GM13977 (cell line): ENCODE data around the gene TUBB8B.
"Not testable (repeated sequence)": the region's sequence is repeated elsewhere in the genome, so short reads cannot be mapped to it uniquely, and the experiment has no call there.

Source experiments
- DNase-seq: peaks from one replicate; pipeline ENCODE4 v3.0.0; 2012; ENCODE audit warnings: low spot score
- CTCF ChIP-seq: IDR thresholded peaks from 2 replicates; pipeline ENCODE4 v1.5.1; 2012; ENCODE audit warnings: mild to moderate bottlenecking, control low read depth; ENCODE audit not compliant: insufficient read depth; ENCODE audit errors: extremely low read depth, missing control alignments
- in situ Hi-C: fragments of 300-500 bp; cut with MboI; formaldehyde crosslinking; loops from one replicate; pipeline ENCODE4 v1.12.0; 2022; ENCODE audit warnings: low sequenced_read_pairs, low pct_unique_long_range_greater_than_20kb, mixed read lengths, inconsistent platforms; ENCODE audit not compliant: unreplicated experiment

TUBB8B gene

DNA sequence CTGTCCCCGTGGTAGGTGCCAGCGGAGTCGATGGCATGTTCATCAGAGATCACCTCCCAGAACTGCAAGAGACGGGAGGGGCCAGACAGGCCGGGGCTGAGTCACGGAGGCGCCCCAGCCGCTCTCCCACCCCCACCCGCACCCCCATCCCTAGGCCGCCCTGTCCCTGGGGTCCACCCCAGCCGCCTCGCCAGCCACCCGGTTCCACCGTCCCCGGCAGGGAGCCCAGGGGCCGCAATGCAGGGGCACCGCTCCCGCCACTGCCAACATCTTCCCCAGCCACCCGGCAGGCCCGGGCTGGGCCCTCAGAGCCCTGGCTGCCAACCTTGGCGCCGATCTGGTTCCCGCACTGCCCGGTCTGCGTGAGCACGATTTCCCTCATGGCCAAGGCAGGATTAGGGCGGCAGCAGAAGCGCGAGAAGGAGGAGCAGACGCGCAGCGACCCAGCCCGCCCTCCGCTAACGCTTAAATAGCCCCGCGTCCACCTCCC lies at the start of gene TUBB8B:
Gene TUBB8B, minus strand, starts transcription at position 440 of the 490 bp plus-strand sequence. Its CDS starts 58 bp downstream, at position 382.
- in situ Hi-C loops, DNase-seq: not testable (repeated sequence)

GRCh38 chr18:97252-97914 lies 48.0 kb upstream of the TUBB8B start:
- TF ChIP-seq CTCF: peak; percentile 67
- in situ Hi-C loops, DNase-seq: not testable (repeated sequence)

- in situ Hi-C loops: not testable (repeated sequence)
These were observed 47.3 kb upstream of the TUBB8B start for GRCh38 chr18:96767-97131.

GRCh38 chr18:96101-96766 lies 46.8 kb upstream of the TUBB8B start:
- DNase-seq, in situ Hi-C loops: not testable (repeated sequence)

More at GRCh38 chr18:96767-97131, 47.3 kb upstream of the TUBB8B start:
- DNase-seq: not testable (repeated sequence)

DNA sequence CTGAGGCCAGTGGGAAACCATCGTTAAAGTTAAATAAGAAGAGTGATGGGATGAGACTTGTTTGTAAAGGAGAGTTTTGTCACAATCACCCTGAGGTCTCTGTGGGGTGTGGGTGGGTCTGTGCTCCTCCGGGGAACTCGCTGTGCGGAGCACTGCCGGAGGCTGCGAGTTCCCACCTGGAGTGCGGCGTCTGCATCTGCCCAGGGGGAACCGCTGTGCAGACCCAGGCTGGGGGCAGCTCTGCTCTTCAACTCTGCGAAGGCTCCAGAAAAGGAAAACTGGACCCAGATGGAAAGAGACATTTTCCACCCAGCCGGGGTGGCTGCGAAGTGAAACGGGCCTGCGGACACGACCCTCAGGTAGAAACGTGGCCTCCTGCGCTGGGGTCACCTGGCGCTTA lies 46.2 kb upstream of the TUBB8B start:
- DNase-seq, in situ Hi-C loops: not testable (repeated sequence)

- DNase-seq: not testable (repeated sequence)
These were observed 44.5 kb upstream of the TUBB8B start for GRCh38 chr18:93897-94408.

GRCh38 chr18:91561-91960 lies 42.1 kb upstream of the TUBB8B start:
- DNase-seq, in situ Hi-C loops: not testable (repeated sequence)

More at GRCh38 chr18:93897-94408, 44.5 kb upstream of the TUBB8B start:
- in situ Hi-C loops: not testable (repeated sequence)

- in situ Hi-C loops, DNase-seq: not testable (repeated sequence)
These were observed 41.2 kb upstream of the TUBB8B start for GRCh38 chr18:90396-91193.

DNA sequence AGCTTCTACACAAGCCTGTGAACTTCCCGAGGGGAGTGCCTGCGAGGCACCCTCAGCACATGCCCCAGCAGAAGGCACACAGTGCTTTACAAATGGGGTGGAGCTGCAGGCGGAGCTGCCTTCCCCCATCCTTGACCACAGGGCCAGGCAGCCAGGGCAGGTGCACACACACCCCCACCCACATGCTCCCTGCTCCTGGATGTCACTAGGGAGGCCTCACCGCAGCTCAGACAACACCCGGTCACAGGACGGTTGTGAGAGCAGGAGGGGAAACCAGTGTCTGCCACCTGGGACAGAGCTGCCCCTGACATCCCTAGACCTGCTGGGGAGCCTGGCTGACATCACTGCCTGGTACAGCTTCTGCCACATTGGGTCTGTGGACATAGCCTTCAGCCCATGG lies 39.7 kb upstream of the TUBB8B start:
- DNase-seq, in situ Hi-C loops: not testable (repeated sequence)

GRCh38 chr18:84801-85200 lies 35.4 kb upstream of the TUBB8B start:
- in situ Hi-C loops, DNase-seq: not testable (repeated sequence)

- in situ Hi-C loops, DNase-seq: not testable (repeated sequence)
These were observed 33.3 kb upstream of the TUBB8B start for GRCh38 chr18:82626-83209.

DNA sequence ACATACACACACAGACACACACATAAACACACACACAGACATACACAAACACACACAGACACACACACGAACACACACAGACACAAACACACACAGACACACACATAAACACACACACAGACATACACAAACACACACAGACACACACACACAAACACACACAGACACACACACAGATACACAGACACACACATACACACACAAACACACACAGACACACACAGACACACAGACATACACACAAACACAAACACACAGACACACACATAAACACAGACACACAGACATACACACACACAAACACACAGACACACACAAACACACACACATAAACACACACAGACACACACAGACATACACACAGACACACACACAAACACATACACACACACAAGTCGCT lies 31.5 kb upstream of the TUBB8B start:
- DNase-seq, in situ Hi-C loops: not testable (repeated sequence)

DNA sequence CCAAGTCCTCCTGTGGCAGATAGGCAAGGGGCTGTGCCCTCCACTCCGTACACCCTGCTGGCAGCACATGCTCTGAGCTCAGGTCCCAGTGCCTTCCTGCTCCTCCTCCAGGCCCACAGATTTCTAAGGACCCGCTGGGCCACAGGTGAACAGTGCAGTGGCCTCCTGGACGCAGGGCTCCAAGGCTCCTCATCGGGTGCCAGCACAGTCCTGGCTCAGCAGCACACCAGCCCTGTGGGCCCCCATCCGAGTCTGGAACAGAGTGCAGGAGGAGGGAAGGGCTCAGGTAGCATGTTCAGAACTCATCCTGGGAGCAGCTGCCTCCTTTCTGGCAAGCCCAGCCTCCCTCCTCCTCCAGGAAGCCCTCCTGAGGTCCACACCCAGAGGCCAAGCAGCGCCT lies 30.8 kb upstream of the TUBB8B start:
- DNase-seq, in situ Hi-C loops: not testable (repeated sequence)

DNA sequence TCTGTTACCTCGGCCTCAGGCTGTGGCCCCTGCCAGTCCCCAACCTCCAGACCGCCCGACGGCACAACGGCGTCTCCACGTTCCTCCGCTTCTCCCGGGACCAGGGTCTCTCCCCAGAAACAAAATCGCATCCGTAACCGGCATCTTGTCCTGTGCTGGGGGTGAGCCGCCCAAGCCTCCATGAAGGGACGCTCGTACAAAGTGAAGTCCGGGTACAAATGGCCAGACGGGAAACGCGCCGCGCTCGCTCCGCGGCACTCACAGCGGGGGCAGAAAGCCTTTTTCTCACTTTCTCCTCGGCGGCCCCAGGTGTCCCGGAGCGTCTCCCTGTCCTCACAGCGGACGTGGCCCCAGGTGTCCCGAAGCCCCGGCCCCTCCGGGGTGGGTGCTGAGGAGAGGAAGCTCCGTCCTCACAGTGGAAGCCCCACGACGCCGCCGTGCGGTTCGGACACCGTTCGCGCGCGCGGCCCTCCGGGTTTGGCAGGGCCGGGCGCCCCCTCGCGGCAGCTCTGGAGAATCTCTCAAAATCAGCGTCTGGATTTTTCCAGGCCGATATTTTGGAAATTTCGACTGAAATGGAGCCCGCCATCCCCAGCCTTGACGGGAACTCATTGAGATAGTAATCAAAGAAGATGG lies 26.2 kb upstream of the TUBB8B start:
- in situ Hi-C loops, DNase-seq: not testable (repeated sequence)
